Measurements from ENCODE around the gene RBMX. TPM values are rescaled to one million over a fixed set of nuclear protein-coding genes. Genes with fewer than 3 reads are reported as not detected.

RBMX gene
- total and polyA plus RNA-seq, 2 of the 13 experiments (the other 11 are each of a cell fraction or from before 2014, with no cell fraction given), result 114 to 254 TPM

GRCh38 chrX:136851526-136851925, 29.0 kb downstream of the RBMX start:
- no peaks in the 10 kb centered on the region for H4K20me1 ChIP-seq (ENCODE audit: insufficient read depth, low read length)
- 96% methylated on average over 3 of the region's 3 CpGs for WGBS (ENCODE audit: low lambda C conversion rate)
- 0 out of 5 replicates have a peak, but pooled peaks cover 0 to 4% of the 10 kb centered on the region in 2 experiments for H3K36me3 ChIP-seq (replicated peaks in 1 of 2; ENCODE audit: control insufficient read depth in 1 of 2, insufficient read depth in 2 of 2, low read length in 2 of 2)
- no peaks in the 10 kb centered on the region for H3K27me3 ChIP-seq (ENCODE audit: control insufficient read depth in 1 of 2, insufficient read depth in 2 of 2, low read length in 2 of 2)
- ATAC-seq (no peak), FAIRE-seq (no peak), DNase-seq (ENCODE audit: low spot score) (no peak)
- BruUV-seq (replicated peaks), result no TSS peak
- H3K4me1 ChIP-seq (ENCODE audit: insufficient read depth, low read length), result peaks cover 8% of the 10 kb centered on the region; the same call in 1 of the 2 replicates
- intact Hi-C loops (cut with micrococcal nuclease; ENCODE audit: unreplicated experiment) (no loop called here), in situ Hi-C loops (cut with HindIII; ENCODE audit: extremely low pct_ligation_motif_present, low pct_unique_long_range_greater_than_20kb) (no loop called here)
- H3K4me2 ChIP-seq (ENCODE audit: low read depth, low read length), result no peak overlapping the region
- no peak overlapping the region for H3K4me3 ChIP-seq (replicated peaks in 1 of 3; ENCODE audit: insufficient read depth in 1 of 3, low read depth in 2 of 3, low read length in 3 of 3)
- ChIA-PET CTCF (ENCODE audit: low intra/inter-chr PET ratio, low total read pairs) (no interaction called here), POLR2A (no interaction called here)
- no peak overlapping the region for H3K9ac ChIP-seq (ENCODE audit: insufficient read depth, low read depth, low read length)
- H3K27ac ChIP-seq (ENCODE audit: extremely low read length, insufficient read depth, low read length), result no peak overlapping the region
- no peak overlapping the region for H2AFZ ChIP-seq (ENCODE audit: low read length)
- no peaks in the 10 kb centered on the region for H3K79me2 ChIP-seq (ENCODE audit: insufficient read depth, low read length)
- H3K9me3 ChIP-seq (ENCODE audit: low read length), result no peaks in the 10 kb centered on the region
- no peak for TF ChIP-seq POLR2A (IDR thresholded peaks at IDR 0.05; ENCODE audit: insufficient read depth in 1 of 2, low read depth in 2 of 2, low read length in 2 of 2)
- 0 out of 2 replicates have a peak, but pooled peaks have one; percentile 33 for TF ChIP-seq ZNF3 (CRISPR knock-in tag; IDR thresholded peaks at IDR 0.05)
- no peak for TF ChIP-seq THAP11 (CRISPR knock-in tag; IDR thresholded peaks at IDR 0.05)
- TF ChIP-seq, protein P1, sequence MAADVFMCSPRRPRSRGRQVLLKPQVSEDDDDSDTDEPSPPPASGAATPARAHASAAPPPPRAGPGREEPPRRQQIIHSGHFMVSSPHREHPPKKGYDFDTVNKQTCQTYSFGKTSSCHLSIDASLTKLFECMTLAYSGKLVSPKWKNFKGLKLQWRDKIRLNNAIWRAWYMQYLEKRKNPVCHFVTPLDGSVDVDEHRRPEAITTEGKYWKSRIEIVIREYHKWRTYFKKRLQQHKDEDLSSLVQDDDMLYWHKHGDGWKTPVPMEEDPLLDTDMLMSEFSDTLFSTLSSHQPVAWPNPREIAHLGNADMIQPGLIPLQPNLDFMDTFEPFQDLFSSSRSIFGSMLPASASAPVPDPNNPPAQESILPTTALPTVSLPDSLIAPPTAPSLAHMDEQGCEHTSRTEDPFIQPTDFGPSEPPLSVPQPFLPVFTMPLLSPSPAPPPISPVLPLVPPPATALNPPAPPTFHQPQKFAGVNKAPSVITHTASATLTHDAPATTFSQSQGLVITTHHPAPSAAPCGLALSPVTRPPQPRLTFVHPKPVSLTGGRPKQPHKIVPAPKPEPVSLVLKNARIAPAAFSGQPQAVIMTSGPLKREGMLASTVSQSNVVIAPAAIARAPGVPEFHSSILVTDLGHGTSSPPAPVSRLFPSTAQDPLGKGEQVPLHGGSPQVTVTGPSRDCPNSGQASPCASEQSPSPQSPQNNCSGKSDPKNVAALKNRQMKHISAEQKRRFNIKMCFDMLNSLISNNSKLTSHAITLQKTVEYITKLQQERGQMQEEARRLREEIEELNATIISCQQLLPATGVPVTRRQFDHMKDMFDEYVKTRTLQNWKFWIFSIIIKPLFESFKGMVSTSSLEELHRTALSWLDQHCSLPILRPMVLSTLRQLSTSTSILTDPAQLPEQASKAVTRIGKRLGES (CRISPR knock-in tag; IDR thresholded peaks at IDR 0.05; ENCODE audit: borderline replicate concordance), result no peak
- TF ChIP-seq REPIN1 (CRISPR knock-in tag; IDR thresholded peaks at IDR 0.05; ENCODE audit: borderline replicate concordance, low read depth), result no peak
- TF ChIP-seq CHCHD3 (CRISPR knock-in tag; IDR thresholded peaks at IDR 0.05), result no peak
- no peak for TF ChIP-seq SOX13 (IDR thresholded peaks at IDR 0.05)
- no peak for TF ChIP-seq SOX13 (CRISPR knock-in tag; conservative IDR thresholded peaks at IDR 0.05 in 1 of 2, IDR thresholded peaks at IDR 0.05 in 1 of 2)

All from HepG2 (cell line).